Gastrocnemius medialis (tissue), 4 donors: ENCODE measurements around the gene DCT.

Experiments
- CTCF ChIP-seq, 5 experiments: fragments of 450-650 bp in 3 of 5; fragments of 200-600 bp in 2 of 5; sonication (generic) in 2 of 5; IDR thresholded peaks in 4 of 5; conservative IDR thresholded peaks in 1 of 5; 1 replicate in 4 of 5; 2 replicates in 1 of 5; pipeline ENCODE4 v1.5.1; 2016 to 2019; ENCODE audit warnings: antibody characterized with exemption in 5 of 5, mild to moderate bottlenecking in 3 of 5, moderate library complexity in 3 of 5
- POLR2A ChIP-seq, 2 donors: fragments of 450-650 bp; IDR thresholded peaks; one replicate each; pipeline ENCODE4 v1.6.1; 2017; ENCODE audit warnings: antibody characterized with exemption in 2 of 2, mild to moderate bottlenecking in 2 of 2, moderate library complexity in 2 of 2

- TF ChIP-seq CTCF (IDR thresholded peaks at IDR 0.05 in 4 of 5, conservative IDR thresholded peaks at IDR 0.05 in 1 of 5) = no peak
- TF ChIP-seq POLR2A (IDR thresholded peaks at IDR 0.05) = no peak
Measured at GRCh38 chr13:94480672-94481145, 1.2 kb upstream of the DCT start.
